Spinal cord (tissue), 10 donors: ENCODE results near the gene SFTPA1. TPM values are rescaled to one million over a fixed set of nuclear protein-coding genes. Genes with fewer than 3 reads are reported as not detected.
"Not testable (repeated sequence)": the region's sequence is repeated elsewhere in the genome, so short reads cannot be mapped to it uniquely, and the experiment has no call there.

Experiments used
- DNase-seq, 6 donors: peaks; one replicate each; pipeline versions ENCODE4 v3.0.0 to v3.0.0-alpha.2; 2013 to 2015; ENCODE audit warnings: low spot score in 6 of 6, low read depth in 4 of 6
- H3K27ac ChIP-seq: one replicate; pipeline ENCODE4 v1.5.1; 2013; ENCODE audit warnings: low read depth, low read length, control low read depth
- H3K27me3 ChIP-seq: one replicate; pipeline ENCODE4 v1.6.1; 2013; ENCODE audit warnings: low read length; ENCODE audit not compliant: control insufficient read depth, insufficient read depth
- H3K36me3 ChIP-seq: one replicate; pipeline ENCODE4 v1.6.1; 2013; ENCODE audit warnings: low read length; ENCODE audit not compliant: control insufficient read depth, insufficient read depth
- H3K4me1 ChIP-seq: one replicate; pipeline ENCODE4 v1.6.1; 2013; ENCODE audit warnings: low read length; ENCODE audit not compliant: control insufficient read depth, insufficient read depth
- H3K4me3 ChIP-seq: one replicate; pipeline ENCODE4 v1.5.1; 2013; ENCODE audit warnings: low read depth, low read length, control low read depth
- H3K9me3 ChIP-seq: one replicate; pipeline ENCODE4 v1.6.1; 2013; ENCODE audit warnings: low read length; ENCODE audit not compliant: control insufficient read depth, insufficient read depth
- WGBS: methylation state at CpG from one replicate; pipeline ENCODE4 v1.1.5; 2013; ENCODE audit warnings: missing lambda C conversion rate; ENCODE audit not compliant: insufficient coverage; 5-methylcytosine and 5-hydroxymethylcytosine counted together
- polyA plus RNA-seq, 2 donors: library from polyadenylated mRNA; unstranded; fragments of 120-200 nt; gene quantifications; one replicate each; pipeline ENCODE4 v1.2.1, GENCODE V29; 2013; ENCODE audit not compliant: insufficient read length in 2 of 2
- total RNA-seq, 2 donors: library from RNA; depleted of rRNA in 1 of 2; stranded (reverse); fragments of 120-200 nt in 1 of 2; fragments of >200 nt in 1 of 2; gene quantifications; one replicate each; pipeline versions ENCODE4 v1.2.3 to v1.2.4, GENCODE V29; 2013 to 2014
- donor health status: healthy.

Gene SFTPA1
- total and polyA plus RNA-seq, 4 donors, result not detected

DNA sequence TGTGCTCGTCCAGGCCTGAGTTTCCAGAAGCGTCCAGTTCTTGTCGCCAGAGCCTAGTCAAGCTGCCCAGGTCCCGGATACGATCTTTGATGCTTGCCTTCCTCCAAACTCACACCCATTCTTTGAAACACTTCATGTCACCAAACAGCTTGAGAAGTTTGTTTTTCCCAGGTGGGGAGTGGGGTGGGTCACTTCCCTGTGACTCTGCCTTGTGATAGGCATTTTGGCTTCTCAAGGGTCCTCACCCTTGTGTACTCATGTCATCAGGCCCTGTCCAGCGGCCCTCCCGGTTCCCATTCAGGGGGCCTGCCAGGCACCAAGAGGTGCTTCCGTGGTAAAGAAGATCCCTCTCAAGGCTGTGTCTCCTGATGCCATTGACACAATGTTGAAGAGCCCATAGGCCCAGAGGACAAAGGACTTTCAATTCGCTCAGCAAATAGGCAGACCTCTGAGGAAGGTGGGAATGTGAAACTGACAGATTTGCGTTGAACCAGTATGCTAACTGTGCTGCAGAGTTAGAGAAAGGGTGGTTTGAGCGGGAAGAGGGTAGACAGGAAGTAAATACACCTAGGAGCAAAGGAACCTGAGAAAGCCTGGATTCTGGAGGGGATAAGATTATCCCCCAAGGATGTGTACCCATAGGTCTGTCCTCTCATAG is 24.7 kb upstream of the SFTPA1 start:
- Histone ChIP-seq H3K27me3 (no peaks in the 10 kb centered on the region), H3K27ac (no peak overlapping the region), H3K9me3 (no peaks in the 10 kb centered on the region), H3K4me3 (no peak overlapping the region), H3K36me3 (no peaks in the 10 kb centered on the region), H3K4me1 (no peaks in the 10 kb centered on the region)
- DNase-seq, result no peak
- 87% methylated on average over 8 of the region's 11 CpGs for WGBS

DNA sequence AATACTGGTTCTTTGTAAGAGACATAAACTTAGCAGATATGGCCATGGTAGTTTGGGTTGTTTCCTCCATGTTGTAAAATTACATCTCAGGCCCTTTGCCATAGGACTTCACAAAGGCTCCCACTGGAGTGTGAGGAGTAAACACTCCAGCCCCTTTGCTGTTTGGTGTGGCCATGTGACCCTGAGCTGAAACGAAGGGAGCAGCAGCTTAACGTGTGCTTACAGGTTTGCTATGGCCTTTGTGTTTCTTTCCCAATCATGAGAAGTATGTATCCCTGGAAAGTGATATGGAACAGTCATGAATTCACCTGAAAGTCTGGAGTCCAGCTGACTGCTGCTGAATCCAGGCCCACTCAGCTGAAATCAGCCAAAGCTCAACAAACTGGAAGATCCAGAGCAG is 23.8 kb upstream of the SFTPA1 start:
- no peak for DNase-seq
- H3K27ac ChIP-seq, result no peak overlapping the region
- H3K9me3 ChIP-seq, result no peaks in the 10 kb centered on the region
- H3K4me1 ChIP-seq, result no peaks in the 10 kb centered on the region
- H3K4me3 ChIP-seq, result no peak overlapping the region
- no CpG with 5 or more reads among the region's 2 CpGs for WGBS
- H3K36me3 ChIP-seq, result no peaks in the 10 kb centered on the region
- no peaks in the 10 kb centered on the region for H3K27me3 ChIP-seq

DNA sequence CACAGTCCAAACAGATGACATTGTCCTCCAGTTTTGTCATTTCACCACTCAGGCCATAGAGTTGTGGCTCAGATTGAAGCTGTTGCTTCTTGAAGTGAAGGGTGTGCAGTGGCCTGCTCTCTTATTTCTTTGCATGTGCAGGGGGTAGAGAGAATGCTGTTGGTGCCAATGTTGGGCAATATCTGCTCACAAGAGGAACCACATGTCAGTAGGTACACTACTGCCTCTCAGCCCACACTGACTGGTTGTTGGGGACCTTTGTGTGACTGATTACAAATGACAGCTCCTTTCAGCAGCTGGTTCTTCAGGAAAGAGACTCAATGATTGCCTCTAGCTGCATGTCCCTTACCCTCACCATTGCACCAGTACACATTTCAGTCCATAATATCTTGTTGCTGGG is 21.9 kb upstream of the SFTPA1 start:
- no peaks in the 10 kb centered on the region for H3K4me1 ChIP-seq
- no peak overlapping the region for H3K27ac ChIP-seq
- no peak for DNase-seq

DNA sequence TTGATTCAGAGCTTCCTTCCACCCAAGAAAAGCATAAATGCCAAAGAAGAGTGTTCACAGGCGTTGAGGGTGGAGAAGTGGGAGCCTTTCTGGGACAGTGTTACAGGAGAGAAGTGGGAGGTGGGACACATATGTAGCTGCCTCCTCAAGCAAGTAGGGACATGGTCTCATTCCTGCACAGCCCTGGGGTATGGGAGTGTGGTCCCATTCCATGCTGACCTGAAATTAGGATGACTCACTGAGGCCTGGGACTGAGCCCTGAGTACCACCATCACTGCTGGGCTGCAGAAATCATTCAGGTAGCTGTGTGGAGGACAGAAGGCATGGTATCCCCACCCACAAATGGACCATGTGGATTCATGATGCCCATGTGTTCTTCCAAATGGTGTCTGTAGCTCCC is 17.4 kb upstream of the SFTPA1 start:
- Histone ChIP-seq H3K4me3 (no peak overlapping the region), H3K4me1 (no peaks in the 10 kb centered on the region), H3K27ac (no peak overlapping the region), H3K27me3 (no peaks in the 10 kb centered on the region), H3K36me3 (no peaks in the 10 kb centered on the region), H3K9me3 (no peaks in the 10 kb centered on the region)
- DNase-seq, result no peak
- WGBS, result 70% methylated on average over 1 of the region's 1 CpG

More for the DNA sequence above, 21.9 kb upstream of the SFTPA1 start:
- Histone ChIP-seq H3K9me3 (no peaks in the 10 kb centered on the region), H3K36me3 (no peaks in the 10 kb centered on the region), H3K27me3 (no peaks in the 10 kb centered on the region), H3K4me3 (no peak overlapping the region)

DNA sequence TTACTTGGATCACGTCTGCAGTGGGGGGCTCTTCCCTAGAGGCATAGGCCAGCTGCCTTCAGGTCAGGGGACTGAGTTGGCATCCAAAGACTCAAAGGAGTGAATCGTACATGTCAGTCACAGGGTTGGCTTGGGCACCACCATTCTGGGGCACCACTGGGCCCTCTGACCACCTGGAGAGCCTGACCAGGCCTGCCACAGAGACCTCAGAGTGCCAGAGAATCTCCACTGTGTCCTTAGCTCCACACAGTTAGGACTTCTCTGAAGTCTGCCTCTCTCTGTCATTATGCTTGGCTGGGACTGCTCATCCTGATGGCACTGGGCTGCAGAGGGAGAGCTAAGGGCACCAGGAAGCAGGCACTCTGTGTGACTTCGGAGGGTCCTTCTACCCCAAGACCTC is 16.2 kb upstream of the SFTPA1 start:
- not testable (repeated sequence) for H3K9me3 ChIP-seq, H3K4me3 ChIP-seq, H3K36me3 ChIP-seq, DNase-seq, H3K27ac ChIP-seq, H3K27me3 ChIP-seq, H3K4me1 ChIP-seq
- 88% methylated on average over 2 of the region's 3 CpGs for WGBS

DNA sequence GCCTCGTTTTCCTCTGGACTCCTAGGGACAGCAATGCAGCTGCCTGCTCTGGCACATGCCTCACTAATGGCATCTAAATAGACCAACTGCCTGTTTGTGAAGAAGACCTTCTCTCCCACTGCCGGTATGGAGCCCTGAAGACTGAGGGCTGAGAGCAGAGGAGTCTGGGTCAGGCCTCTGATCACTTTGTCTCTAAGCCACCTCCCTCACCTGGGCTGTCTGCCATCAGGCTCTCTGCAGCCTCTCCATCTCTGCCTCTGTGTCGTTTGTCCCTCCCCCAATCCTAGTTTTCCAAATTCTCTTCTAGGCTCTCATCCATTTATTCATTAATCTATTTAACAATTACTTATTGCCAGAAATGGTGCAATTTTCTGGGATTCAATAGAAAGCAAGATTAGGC is 15.2 kb upstream of the SFTPA1 start:
- H3K27ac ChIP-seq, result no peak overlapping the region
- 43% methylated on average over 3 of the region's 3 CpGs for WGBS
- H3K9me3 ChIP-seq, result no peaks in the 10 kb centered on the region
- no peaks in the 10 kb centered on the region for H3K36me3 ChIP-seq
- DNase-seq, result no peak
- H3K4me1 ChIP-seq, result no peaks in the 10 kb centered on the region
- no peak overlapping the region for H3K4me3 ChIP-seq
- H3K27me3 ChIP-seq, result no peaks in the 10 kb centered on the region

DNA sequence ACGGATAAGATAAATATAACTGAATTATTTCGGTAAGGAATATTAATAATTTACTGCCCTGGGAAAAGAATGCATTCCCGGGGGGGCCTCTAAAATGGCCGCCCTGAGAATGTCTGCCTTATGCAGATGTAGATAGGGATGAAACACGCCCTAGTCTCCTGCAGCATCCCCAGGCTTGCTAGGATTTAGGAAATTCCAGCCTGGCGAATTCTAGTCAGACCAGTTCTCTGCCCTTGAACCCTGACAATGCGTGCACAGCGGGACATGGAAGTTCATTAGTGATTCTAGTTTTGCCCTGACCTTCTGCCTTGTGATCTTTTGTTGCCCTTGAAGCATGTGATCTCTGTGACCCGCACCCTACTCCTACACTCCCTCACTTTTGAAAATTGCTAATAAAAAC is 11.1 kb upstream of the SFTPA1 start:
- not testable (repeated sequence) for H3K9me3 ChIP-seq, H3K27me3 ChIP-seq, H3K4me3 ChIP-seq, DNase-seq, H3K27ac ChIP-seq, H3K4me1 ChIP-seq, H3K36me3 ChIP-seq
- WGBS, result 76% methylated on average over 8 of the region's 9 CpGs

DNA sequence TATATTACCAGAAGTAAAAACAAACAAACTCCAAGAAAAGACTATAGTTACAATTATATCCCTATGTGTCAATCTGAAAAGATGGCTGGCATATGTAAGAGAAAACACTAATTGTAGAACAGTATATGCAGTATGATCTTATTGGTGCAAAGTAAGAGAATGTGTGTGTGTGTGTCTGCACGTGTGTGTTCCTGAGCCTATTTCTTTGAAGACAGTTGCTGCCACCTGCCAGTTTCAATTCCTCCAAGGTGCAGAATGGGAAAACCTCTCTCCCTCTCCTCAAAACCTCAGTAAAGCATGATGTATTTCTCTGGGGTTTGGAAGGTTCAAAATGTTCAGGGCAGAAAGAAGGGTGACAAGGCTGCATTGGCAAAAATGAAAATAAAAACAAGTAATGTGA is 8.8 kb upstream of the SFTPA1 start:
- Histone ChIP-seq H3K9me3 (no peaks in the 10 kb centered on the region), H3K36me3 (no peaks in the 10 kb centered on the region), H3K4me3 (no peak overlapping the region), H3K27ac (no peak overlapping the region), H3K4me1 (no peaks in the 10 kb centered on the region), H3K27me3 (no peaks in the 10 kb centered on the region)
- WGBS, result no CpG with 5 or more reads among the region's 1 CpG
- no peak for DNase-seq

DNA sequence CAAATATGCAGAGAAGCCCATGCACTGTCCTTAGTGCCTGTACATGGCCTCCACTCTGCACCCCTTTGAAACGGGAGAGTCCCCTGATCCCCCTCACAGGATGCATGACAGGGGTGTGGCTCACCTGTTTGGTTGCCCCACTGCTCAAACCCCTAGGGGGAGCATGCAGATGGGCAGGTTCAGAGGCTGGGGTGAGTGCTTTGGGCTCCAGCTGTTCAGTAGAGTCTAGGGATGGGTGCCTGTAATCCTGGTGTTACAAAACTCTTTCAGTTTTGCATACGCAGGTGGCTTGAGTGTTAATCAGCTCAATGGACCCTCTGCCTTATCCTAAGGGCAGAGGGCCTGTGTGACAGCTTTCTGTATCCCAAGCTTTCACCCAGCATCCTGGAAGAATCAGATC is 7.8 kb upstream of the SFTPA1 start:
- Histone ChIP-seq H3K9me3 (no peaks in the 10 kb centered on the region), H3K27me3 (no peaks in the 10 kb centered on the region), H3K27ac (no peak overlapping the region), H3K4me1 (no peaks in the 10 kb centered on the region), H3K4me3 (no peak overlapping the region), H3K36me3 (no peaks in the 10 kb centered on the region)
- no peak for DNase-seq
- 86% methylated on average over 1 of the region's 2 CpGs for WGBS

DNA sequence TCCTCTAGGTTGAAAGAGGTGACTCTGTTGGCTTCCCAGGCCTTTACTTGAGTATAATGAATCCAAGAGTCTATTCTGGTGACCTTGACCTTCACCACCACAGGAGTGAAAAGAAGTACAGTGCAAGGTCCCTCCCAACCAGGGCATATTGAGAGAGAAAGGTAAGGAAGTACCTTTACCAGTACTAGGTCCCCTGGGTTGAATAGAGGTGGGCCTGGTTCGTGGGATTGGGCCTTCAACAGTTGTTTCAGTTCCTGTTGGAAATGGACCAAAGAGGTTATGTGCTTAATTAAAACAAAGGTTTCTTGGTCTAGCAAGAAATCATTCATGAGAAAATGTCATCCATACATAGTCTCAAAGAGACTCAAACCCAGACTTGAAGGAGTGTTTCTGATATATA is 6.4 kb upstream of the SFTPA1 start:
- Histone ChIP-seq H3K9me3 (no peaks in the 10 kb centered on the region), H3K4me1 (no peaks in the 10 kb centered on the region), H3K27ac (no peak overlapping the region), H3K27me3 (no peaks in the 10 kb centered on the region), H3K36me3 (no peaks in the 10 kb centered on the region), H3K4me3 (no peak overlapping the region)
- WGBS, result 75% methylated on average over 1 of the region's 1 CpG
- no peak for DNase-seq
